ENCODE results near the gene WDR19. TPM values are rescaled to one million over a fixed set of nuclear protein-coding genes. Genes with fewer than 3 reads are reported as not detected.
"Not testable (repeated sequence)": the region's sequence is repeated elsewhere in the genome, so short reads cannot be mapped to it uniquely, and the experiment has no call there.

WDR19 gene
- total RNA-seq, 1 donor from 2014 or later: 86.3 TPM

DNA sequence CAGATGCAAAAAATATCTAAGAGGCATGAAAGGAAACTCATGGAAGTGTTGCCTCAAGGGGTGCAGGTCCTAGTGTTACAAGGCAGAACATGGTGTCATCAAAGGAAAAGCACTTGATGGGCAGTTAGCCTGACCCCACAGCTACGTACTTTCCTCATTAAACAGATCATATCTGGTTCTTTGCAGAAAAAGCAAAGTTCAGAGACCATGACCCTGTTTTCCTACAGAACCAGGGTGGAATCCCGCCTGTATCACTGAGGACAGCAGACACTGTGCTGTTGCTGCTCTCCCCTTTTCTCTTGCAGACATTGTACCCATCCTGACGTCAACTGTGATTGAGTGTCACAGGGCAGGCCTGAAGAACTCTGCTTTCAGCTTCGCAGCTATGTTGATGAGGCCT lies 92.2 kb downstream of the WDR19 start:
- Mint-ChIP-seq H3K27ac (no peak overlapping the region), H3K4me1 (no peaks in the 10 kb centered on the region), H3K4me3 (no peak overlapping the region), H3K9me3 (no peaks in the 10 kb centered on the region), H3K27me3 (ENCODE audit: insufficient read depth, low read depth) (peaks cover 5% of the 10 kb centered on the region), H3K36me3 (peaks cover 41% of the 10 kb centered on the region)
- TF ChIP-seq EZH2phosphoT487 (IDR thresholded peaks at IDR 0.05): no peak
- no peak for TF ChIP-seq EZH2 (IDR thresholded peaks at IDR 0.05)
- TF ChIP-seq, protein P1, sequence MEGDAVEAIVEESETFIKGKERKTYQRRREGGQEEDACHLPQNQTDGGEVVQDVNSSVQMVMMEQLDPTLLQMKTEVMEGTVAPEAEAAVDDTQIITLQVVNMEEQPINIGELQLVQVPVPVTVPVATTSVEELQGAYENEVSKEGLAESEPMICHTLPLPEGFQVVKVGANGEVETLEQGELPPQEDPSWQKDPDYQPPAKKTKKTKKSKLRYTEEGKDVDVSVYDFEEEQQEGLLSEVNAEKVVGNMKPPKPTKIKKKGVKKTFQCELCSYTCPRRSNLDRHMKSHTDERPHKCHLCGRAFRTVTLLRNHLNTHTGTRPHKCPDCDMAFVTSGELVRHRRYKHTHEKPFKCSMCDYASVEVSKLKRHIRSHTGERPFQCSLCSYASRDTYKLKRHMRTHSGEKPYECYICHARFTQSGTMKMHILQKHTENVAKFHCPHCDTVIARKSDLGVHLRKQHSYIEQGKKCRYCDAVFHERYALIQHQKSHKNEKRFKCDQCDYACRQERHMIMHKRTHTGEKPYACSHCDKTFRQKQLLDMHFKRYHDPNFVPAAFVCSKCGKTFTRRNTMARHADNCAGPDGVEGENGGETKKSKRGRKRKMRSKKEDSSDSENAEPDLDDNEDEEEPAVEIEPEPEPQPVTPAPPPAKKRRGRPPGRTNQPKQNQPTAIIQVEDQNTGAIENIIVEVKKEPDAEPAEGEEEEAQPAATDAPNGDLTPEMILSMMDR (IDR thresholded peaks at IDR 0.05): no peak
- no peak overlapping the region for H2AFZ ChIP-seq (replicated peaks)
- no peaks in the 10 kb centered on the region for H4K20me1 ChIP-seq (ENCODE audit: low read depth)
- no peak for DNase-seq (ENCODE audit: low spot score)
- no peak overlapping the region for H3K4me3 ChIP-seq
- no peaks in the 10 kb centered on the region for H3K4me1 ChIP-seq
- H3K9ac ChIP-seq: no peak overlapping the region
- no peaks in the 10 kb centered on the region for H3K9me3 ChIP-seq (ENCODE audit: low read depth)
- peaks cover 3% of the 10 kb centered on the region for H3K36me3 ChIP-seq
- no peaks in the 10 kb centered on the region for H3F3A ChIP-seq (ENCODE audit: low read depth)
- H3K27ac ChIP-seq: no peak overlapping the region
- no peaks in the 10 kb centered on the region for H3K27me3 ChIP-seq
- H3K79me2 ChIP-seq (ENCODE audit: low read depth): no peaks in the 10 kb centered on the region
- no peak overlapping the region for H3K4me2 ChIP-seq

DNA sequence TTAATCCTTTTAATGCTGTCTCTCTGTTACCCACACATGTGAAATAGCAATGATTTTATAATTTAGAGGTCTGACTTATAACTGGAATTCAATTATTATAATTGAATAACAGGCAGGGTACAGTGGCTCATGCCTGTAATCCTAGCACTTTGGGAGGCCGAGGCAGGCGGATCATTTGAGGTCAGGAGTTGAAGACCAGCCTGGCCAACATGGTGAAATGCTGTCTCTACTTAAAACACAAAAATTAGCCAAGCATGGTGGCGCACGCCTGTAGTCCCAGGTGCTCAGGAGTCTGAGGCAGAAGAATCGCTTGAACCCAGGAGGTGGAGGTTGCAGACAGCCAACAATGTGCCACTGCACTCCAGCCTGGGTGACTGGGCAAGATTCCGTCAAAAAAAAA lies 95.3 kb downstream of the WDR19 start:
- H3K27ac Mint-ChIP-seq; H3K4me3 Mint-ChIP-seq; H3K36me3 ChIP-seq; H3K4me3 ChIP-seq; H2AFZ ChIP-seq (replicated peaks); H3K4me1 ChIP-seq; DNase-seq (ENCODE audit: low spot score); H3K27me3 Mint-ChIP-seq (ENCODE audit: insufficient read depth, low read depth); H3K4me1 Mint-ChIP-seq; H3K27ac ChIP-seq; H3K9me3 Mint-ChIP-seq; H3K9me3 ChIP-seq (ENCODE audit: low read depth); H3K79me2 ChIP-seq (ENCODE audit: low read depth); H4K20me1 ChIP-seq (ENCODE audit: low read depth); H3K9ac ChIP-seq; H3F3A ChIP-seq (ENCODE audit: low read depth); H3K4me2 ChIP-seq; H3K27me3 ChIP-seq: not testable (repeated sequence)
- H3K36me3 Mint-ChIP-seq: peaks cover 45% of the 10 kb centered on the region

DNA sequence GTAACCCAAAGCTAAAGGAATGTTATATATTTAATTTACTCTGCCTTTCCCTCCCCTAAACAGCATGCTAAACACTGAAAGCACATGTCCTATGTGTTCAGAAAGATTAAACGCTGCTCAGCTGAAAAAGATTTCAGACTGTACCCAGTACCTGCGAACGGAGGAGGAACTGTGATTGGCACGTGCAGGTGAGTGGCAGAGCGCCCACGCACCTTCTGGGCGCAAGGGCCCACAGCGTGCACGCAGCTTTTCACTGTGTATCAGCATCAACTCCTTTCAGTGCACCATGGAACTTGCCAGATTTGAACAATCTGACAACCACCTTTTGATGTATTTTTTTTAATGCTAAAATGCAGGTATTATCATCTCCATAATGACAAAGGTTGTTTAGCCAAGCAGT lies 96.1 kb downstream of the WDR19 start:
- H3K9ac ChIP-seq: no peak overlapping the region
- Mint-ChIP-seq H3K9me3 (no peaks in the 10 kb centered on the region), H3K27me3 (ENCODE audit: insufficient read depth, low read depth) (peaks cover 5% of the 10 kb centered on the region), H3K36me3 (peaks cover 45% of the 10 kb centered on the region), H3K4me1 (no peaks in the 10 kb centered on the region), H3K4me3 (no peak overlapping the region), H3K27ac (no peak overlapping the region)
- H3K9me3 ChIP-seq (ENCODE audit: low read depth): no peaks in the 10 kb centered on the region
- H3K4me3 ChIP-seq: no peak overlapping the region
- no peak for DNase-seq (ENCODE audit: low spot score)
- no peaks in the 10 kb centered on the region for H4K20me1 ChIP-seq (ENCODE audit: low read depth)
- no peaks in the 10 kb centered on the region for H3K79me2 ChIP-seq (ENCODE audit: low read depth)
- no peaks in the 10 kb centered on the region for H3K27me3 ChIP-seq
- no peak overlapping the region for H3K27ac ChIP-seq
- H3F3A ChIP-seq (ENCODE audit: low read depth): no peaks in the 10 kb centered on the region
- no peaks in the 10 kb centered on the region for H3K4me1 ChIP-seq
- no peak overlapping the region for H2AFZ ChIP-seq (replicated peaks)
- peaks cover 3% of the 10 kb centered on the region for H3K36me3 ChIP-seq
- TF ChIP-seq, protein P1 (IDR thresholded peaks at IDR 0.05): no peak
- TF ChIP-seq EZH2 (IDR thresholded peaks at IDR 0.05) (no peak), EZH2phosphoT487 (IDR thresholded peaks at IDR 0.05) (no peak)
- no peak overlapping the region for H3K4me2 ChIP-seq

DNA sequence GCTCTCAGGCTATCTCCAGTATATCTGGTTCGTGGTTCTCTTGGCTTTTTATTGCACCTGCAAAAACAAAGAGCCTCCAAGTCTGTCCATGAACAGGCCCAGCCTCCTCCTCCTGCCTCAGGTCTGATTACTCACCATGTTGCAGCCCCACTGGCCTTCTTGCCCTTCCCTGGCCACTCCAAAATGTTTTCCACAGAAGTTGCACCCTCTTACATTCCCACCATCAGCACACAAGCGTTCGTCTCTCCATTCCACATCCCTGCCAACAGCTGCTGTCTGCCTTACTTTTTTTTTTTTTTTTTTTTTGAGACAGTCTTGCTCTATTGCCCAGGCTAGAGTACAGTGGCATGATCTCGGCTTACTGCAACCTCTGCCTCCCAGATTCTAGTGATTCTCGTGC lies 97.1 kb downstream of the WDR19 start:
- no peak overlapping the region for H3K4me3 ChIP-seq
- H3K4me1 ChIP-seq: no peaks in the 10 kb centered on the region
- H3K27ac ChIP-seq: no peak overlapping the region
- DNase-seq (ENCODE audit: low spot score): no peak
- Mint-ChIP-seq H3K4me1 (no peaks in the 10 kb centered on the region), H3K27me3 (ENCODE audit: insufficient read depth, low read depth) (peaks cover 5% of the 10 kb centered on the region), H3K9me3 (no peaks in the 10 kb centered on the region), H3K36me3 (peaks cover 36% of the 10 kb centered on the region), H3K4me3 (no peak overlapping the region), H3K27ac (no peak overlapping the region)
- H3K9me3 ChIP-seq (ENCODE audit: low read depth): no peaks in the 10 kb centered on the region
- no peak overlapping the region for H2AFZ ChIP-seq (replicated peaks)
- no peak overlapping the region for H3K9ac ChIP-seq
- H3K27me3 ChIP-seq: no peaks in the 10 kb centered on the region
- H3K4me2 ChIP-seq: no peak overlapping the region
- TF ChIP-seq EZH2phosphoT487 (IDR thresholded peaks at IDR 0.05) (no peak), EZH2 (IDR thresholded peaks at IDR 0.05) (no peak)
- TF ChIP-seq, protein P1 (IDR thresholded peaks at IDR 0.05): no peak
- peaks cover 3% of the 10 kb centered on the region for H3K36me3 ChIP-seq
- H4K20me1 ChIP-seq (ENCODE audit: low read depth): no peaks in the 10 kb centered on the region
- no peaks in the 10 kb centered on the region for H3F3A ChIP-seq (ENCODE audit: low read depth)
- H3K79me2 ChIP-seq (ENCODE audit: low read depth): no peaks in the 10 kb centered on the region

Data from neural progenitor cell (in vitro differentiated cells).